Fibroblast of skin of left quadriceps (primary cell): ENCODE measurements around the gene KCNK1.
A peak's percentile ranks its signal among the peaks of the same experiment; 100 is the strongest.

Source experiments
- DNase-seq, 2 experiments: peaks; one replicate each; pipeline ENCODE4 v3.0.0-alpha.2; 2013; ENCODE audit warnings: low read depth in 2 of 2

Gene KCNK1

GRCh38 chr1:233704170-233704897, 90.4 kb downstream of the KCNK1 start:
- DNase-seq: peak; percentile 12 to 13

- DNase-seq: no peak
Measured at GRCh38 chr1:233704898-233705723, 91.2 kb downstream of the KCNK1 start.

GRCh38 chr1:233707153-233707879, 93.4 kb downstream of the KCNK1 start:
- DNase-seq: peak; percentile 6 to 13

GRCh38 chr1:233707880-233708815, 94.2 kb downstream of the KCNK1 start:
- no peak for DNase-seq

GRCh38 chr1:233710031-233710430, 96.1 kb downstream of the KCNK1 start:
- DNase-seq: no peak

GRCh38 chr1:233710507-233710906, 96.6 kb downstream of the KCNK1 start:
- no peak for DNase-seq

- no peak for DNase-seq
Measured at GRCh38 chr1:233714631-233715217, 100.8 kb downstream of the KCNK1 start.

- DNase-seq: no peak
Measured at GRCh38 chr1:233718057-233718456, 104.2 kb downstream of the KCNK1 start.

GRCh38 chr1:233719655-233720341, 105.9 kb downstream of the KCNK1 start:
- no peak for DNase-seq

- no peak for DNase-seq
Measured at GRCh38 chr1:233721004-233721595, 107.2 kb downstream of the KCNK1 start.
